H1 (cell line): ENCODE data around the gene AFF1. TPM values are rescaled to one million over a fixed set of nuclear protein-coding genes. Genes with fewer than 3 reads are reported as not detected.

Experiments used
- CTCF ChIA-PET: fragments of 300-600 bp; sonication (Branson Sonifier 250); formaldehyde crosslinking; loops from one replicate; lab custom pipeline; 2021; ENCODE audit not compliant: partially characterized antibody; lab: Charles Lee
- POLR2A ChIA-PET: fragments of 300-600 bp; sonication (Branson Sonifier 250); formaldehyde crosslinking; loops from one replicate; lab custom pipeline; 2021; ENCODE audit warnings: inconsistent platforms; ENCODE audit not compliant: partially characterized antibody; lab: Charles Lee
- DNase-seq, 2 experiments: peaks; one replicate each; pipeline versions ENCODE4 v3.0.0 to v3.0.0-alpha.2; 2010 to 2022; ENCODE audit warnings: low spot score in 2 of 2, low read depth in 1 of 2, mixed read lengths in 1 of 2
- FAIRE-seq: peaks from 2 replicates; lab custom pipeline; 2011; peaks lifted over from hg19 to GRCh38; lab: Jason Lieb, UNC
- H2AFZ ChIP-seq: 2 replicates; pipeline ENCODE4 v1.8.1; 2012; ENCODE audit warnings: low read length, inconsistent platforms
- H2AK5ac ChIP-seq: 2 replicates; pipeline ENCODE4 v1.6.1; 2013; ENCODE audit warnings: low read depth, low read length
- H2BK120ac ChIP-seq: replicated peaks from 2 replicates; pipeline ENCODE3; 2013; ENCODE audit warnings: low read depth, low read length, inconsistent platforms
- H2BK12ac ChIP-seq: 2 replicates; pipeline ENCODE4 v1.6.1; 2013; ENCODE audit warnings: low read depth, low read length
- H2BK15ac ChIP-seq: 2 replicates; pipeline ENCODE4 v1.6.1; 2013; ENCODE audit warnings: low read length
- H2BK20ac ChIP-seq: 2 replicates; pipeline ENCODE4 v1.6.1; 2013; ENCODE audit warnings: low read length
- H2BK5ac ChIP-seq: 2 replicates; pipeline ENCODE4 v1.6.1; 2013; ENCODE audit warnings: low read depth, low read length
- H3K14ac ChIP-seq: 2 replicates; pipeline ENCODE4 v1.6.1; 2013; ENCODE audit warnings: inconsistent platforms; ENCODE audit not compliant: insufficient read length
- H3K18ac ChIP-seq: 2 replicates; pipeline ENCODE4 v1.6.1; 2013; ENCODE audit warnings: low read length; ENCODE audit errors: extremely low read depth
- H3K23ac ChIP-seq: 2 replicates; pipeline ENCODE4 v1.6.1; 2013; ENCODE audit warnings: inconsistent platforms; ENCODE audit not compliant: insufficient read length
- H3K23me2 ChIP-seq: 2 replicates; pipeline ENCODE4 v1.6.1; 2013; ENCODE audit warnings: low read depth, low read length
- H3K27ac ChIP-seq: 2 replicates; pipeline ENCODE4 v1.6.1; 2011; ENCODE audit warnings: low read depth, low read length, inconsistent platforms
- H3K27me3 ChIP-seq, 4 experiments: replicated peaks in 1 of 4; 1 replicate in 1 of 4; 2 replicates in 3 of 4; pipeline versions ENCODE4 v1.6.1 to v1.8.1; 2011 to 2013; ENCODE audit warnings: low read length in 3 of 4, mild to moderate bottlenecking in 3 of 4, inconsistent platforms in 2 of 4, mixed read lengths in 2 of 4, moderate library complexity in 1 of 4; ENCODE audit not compliant: control insufficient read depth in 3 of 4, insufficient read depth in 3 of 4; ENCODE audit errors: extremely low read depth in 1 of 4
- H3K36me3 ChIP-seq, 4 experiments: 2 replicates each; pipeline versions ENCODE4 v1.6.1 to v1.8.1; 2011 to 2013; ENCODE audit warnings: mild to moderate bottlenecking in 4 of 4, low read length in 3 of 4, moderate library complexity in 2 of 4, control low read depth in 1 of 4, inconsistent platforms in 1 of 4; ENCODE audit not compliant: insufficient read depth in 4 of 4, control insufficient read depth in 2 of 4
- H3K4ac ChIP-seq: replicated peaks from 2 replicates; pipeline ENCODE3; 2013; ENCODE audit warnings: low read length, low read depth, mixed read lengths, inconsistent platforms; ENCODE audit not compliant: insufficient read length
- H3K4me1 ChIP-seq, 4 experiments: replicated peaks in 1 of 4; 1 replicate in 1 of 4; 2 replicates in 3 of 4; pipeline versions ENCODE4 v1.6.1 to v1.8.1; 2011 to 2013; ENCODE audit warnings: low read length in 3 of 4, inconsistent platforms in 2 of 4, mixed read lengths in 1 of 4; ENCODE audit not compliant: insufficient read depth in 4 of 4, control insufficient read depth in 3 of 4
- H3K4me2 ChIP-seq, 2 experiments: 2 replicates each; pipeline versions ENCODE4 v1.6.1 to v1.8.1; 2011 to 2013; ENCODE audit warnings: low read depth in 2 of 2, low read length in 2 of 2, control low read depth in 1 of 2, inconsistent platforms in 1 of 2, mild to moderate bottlenecking in 1 of 2; ENCODE audit not compliant: insufficient read depth in 1 of 2
- H3K4me3 ChIP-seq, 4 experiments: fragments of 200-600, 300-600 bp in 1 of 4; sonication (generic), shearing (Covaris generic), sonication (Bioruptor Twin) in 1 of 4; 2 replicates each; pipeline versions ENCODE4 v1.5.1 to v1.8.1; 2011 to 2016; ENCODE audit warnings: low read length in 4 of 4, low read depth in 3 of 4, control low read depth in 2 of 4, inconsistent platforms in 2 of 4, mild to moderate bottlenecking in 2 of 4, mixed read lengths in 1 of 4, moderate library complexity in 1 of 4; ENCODE audit not compliant: insufficient read depth in 2 of 4; ENCODE audit errors: extremely low read depth in 1 of 4
- H3K56ac ChIP-seq: replicated peaks from 2 replicates; pipeline ENCODE3; 2013; ENCODE audit warnings: low read depth, mild to moderate bottlenecking, mixed read lengths, low read length, inconsistent platforms; ENCODE audit not compliant: insufficient read length
- H3K79me1 ChIP-seq: 2 replicates; pipeline ENCODE4 v1.6.1; 2013; ENCODE audit warnings: low read depth, low read length, control low read depth
- H3K79me2 ChIP-seq, 2 experiments: 2 replicates each; pipeline versions ENCODE4 v1.6.1 to v1.8.1; 2012 to 2013; ENCODE audit warnings: low read length in 2 of 2, mild to moderate bottlenecking in 2 of 2, inconsistent platforms in 1 of 2; ENCODE audit not compliant: insufficient read depth in 2 of 2, control insufficient read depth in 1 of 2
- H3K9ac ChIP-seq, 4 experiments: replicated peaks in 1 of 4; 1 replicate in 1 of 4; 2 replicates in 3 of 4; pipeline versions ENCODE4 v1.6.1 to v1.8.1; 2011 to 2013; ENCODE audit warnings: low read depth in 3 of 4, low read length in 3 of 4, control low read depth in 2 of 4, mild to moderate bottlenecking in 2 of 4, moderate library complexity in 2 of 4, inconsistent platforms in 1 of 4; ENCODE audit errors: extremely low read depth in 1 of 4
- H3K9me3 ChIP-seq, 2 experiments: 2 replicates each; pipeline versions ENCODE4 v1.6.1 to v1.8.1; 2012 to 2013; ENCODE audit warnings: mild to moderate bottlenecking in 2 of 2, moderate library complexity in 2 of 2, control low read depth in 1 of 2, inconsistent platforms in 1 of 2, low read depth in 1 of 2, low read length in 1 of 2, mixed read lengths in 1 of 2; ENCODE audit not compliant: insufficient read depth in 2 of 2
- H4K20me1 ChIP-seq, 2 experiments: replicated peaks in 1 of 2; 2 replicates each; pipeline versions ENCODE3 to v1.8.1; 2011 to 2013; ENCODE audit warnings: inconsistent platforms in 2 of 2, low read length in 2 of 2, mild to moderate bottlenecking in 1 of 2; ENCODE audit not compliant: insufficient read depth in 2 of 2, control insufficient read depth in 1 of 2
- H4K5ac ChIP-seq: 2 replicates; pipeline ENCODE4 v1.6.1; 2013; ENCODE audit warnings: low read length, low read depth, mixed read lengths, inconsistent platforms; ENCODE audit not compliant: insufficient read length
- H4K8ac ChIP-seq: 2 replicates; pipeline ENCODE4 v1.8.0; 2013; ENCODE audit warnings: mild to moderate bottlenecking, moderate library complexity, low read length, inconsistent platforms; ENCODE audit not compliant: insufficient read depth; ENCODE audit errors: extremely low read depth
- H4K91ac ChIP-seq: replicated peaks from 2 replicates; pipeline ENCODE3; 2013; ENCODE audit warnings: low read length, mixed read lengths, inconsistent platforms; ENCODE audit not compliant: insufficient read length
- NRF1 ChIP-seq: IDR thresholded peaks from 2 replicates; pipeline ENCODE4 v1.6.1; 2011; ENCODE audit warnings: mild to moderate bottlenecking, low read depth, low read length, improper control_type of control experiment
- SIRT6 ChIP-seq: IDR thresholded peaks from one replicate; pipeline ENCODE4 v1.7.1; 2012; ENCODE audit warnings: low read length, inconsistent platforms
- SP4 ChIP-seq: IDR thresholded peaks from 2 replicates; pipeline ENCODE4 v1.6.1; 2012; ENCODE audit warnings: low read length, inconsistent platforms
- TAF7 ChIP-seq: optimal IDR thresholded peaks from 2 replicates; pipeline ENCODE3; 2011; ENCODE audit warnings: low read depth, mild to moderate bottlenecking, inconsistent platforms, low read length, moderate library complexity, borderline replicate concordance
- TBP ChIP-seq: IDR thresholded peaks from 2 replicates; pipeline ENCODE4 v1.6.1; 2011; ENCODE audit warnings: low read depth, low read length, improper control_type of control experiment
- WGBS, 2 experiments: shearing (Covaris generic) in 1 of 2; methylation state at CpG; one replicate each; pipeline versions ENCODE4 v1.1.6 to v1.1.7; 2013 to 2015; ENCODE audit warnings: low lambda C conversion rate in 2 of 2, mixed read lengths in 2 of 2, inconsistent platforms in 1 of 2, low coverage in 1 of 2, missing lambda C conversion rate in 1 of 2; ENCODE audit not compliant: insufficient replicate concordance in 2 of 2, insufficient coverage in 1 of 2, insufficient read length in 1 of 2; ENCODE audit errors: extremely low coverage in 1 of 2, missing lambda C conversion rate in 1 of 2; 5-methylcytosine and 5-hydroxymethylcytosine counted together
- polyA plus RNA-seq, 7 experiments: library from polyadenylated mRNA; depleted of rRNA in 3 of 7; stranded (reverse) in 5 of 7; unstranded in 2 of 7; fragments of >200 nt in 5 of 7; fragments of 200-250 nt in 2 of 7; gene quantifications; 1 replicate in 5 of 7; 2 replicates in 1 of 7; 4 replicates in 1 of 7; pipeline versions ENCODE4 v1.2.1 to v1.2.3, GENCODE V29; 2011 to 2013; ENCODE audit warnings: missing spikeins in 2 of 7, mixed read lengths in 2 of 7
- total RNA-seq: library from RNA; stranded (reverse); fragmentation: NEBNext Ultra II Directional; extraction: Animal tissue kit (Norgen Biotek cat#: 25700); gene quantifications from 2 replicates; pipeline ENCODE4 v1.2.1, GENCODE V29; 2021

AFF1 gene
- total and polyA plus RNA-seq, 2 of the 8 experiments (the other 6 are each of a cell fraction or from before 2014, with no cell fraction given), result 14.8 to 85.5 TPM

- Histone ChIP-seq H3K4me2 (no peak overlapping the region), H3K79me2 (peaks cover 9 to 90% of the 10 kb centered on the region in 2 experiments; a peak in 3 of 4 replicates), H3K23ac (no peak overlapping the region), H3K27me3 (no peaks in the 10 kb centered on the region), H3K14ac (no peak overlapping the region), H2AK5ac (no peak overlapping the region; the same call in 1 of the 2 replicates), H3K36me3 (peaks cover 0 to 5% (median 0%) of the 10 kb centered on the region in 4 experiments; a peak in 2 of 8 replicates), H3K27ac (no peak overlapping the region), H2BK20ac (peak overlapping the region; percentile 52; the same call in 1 of the 2 replicates), H2BK12ac (no peak overlapping the region), H3K4me3 (no peak overlapping the region), H3K23me2 (no peaks in the 10 kb centered on the region), H3K9ac (no peak overlapping the region), H4K20me1 (peaks cover 0 to 2% of the 10 kb centered on the region in 2 experiments), H3K4ac (no peak overlapping the region), H3K4me1 (peaks cover 7 to 23% (median 20%) of the 10 kb centered on the region in 4 experiments), H2BK120ac (no peak overlapping the region), H3K79me1 (peaks cover 7% of the 10 kb centered on the region), H3K18ac (peak overlapping the region; percentile 42; the same call in 1 of the 2 replicates), H2BK15ac (peak overlapping the region; percentile 12; the same call in 1 of the 2 replicates), H3K9me3 (no peaks in the 10 kb centered on the region), H2AFZ (no peak overlapping the region), H4K5ac (no peak overlapping the region), H4K8ac (no peak overlapping the region), H4K91ac (no peak overlapping the region), H2BK5ac (no peak overlapping the region), H3K56ac (no peak overlapping the region)
- FAIRE-seq (no peak), DNase-seq (no peak)
- CTCF ChIA-PET, result interaction anchor here (2.3 kb wide), 1 partner anchor 45 kb away, joined by 9 read pairs; no protein-coding TSS in a partner anchor
- TF ChIP-seq SIRT6, result no peak
- TF ChIP-seq TBP, result no peak
- no peak for TF ChIP-seq SP4
- TF ChIP-seq NRF1, result no peak
- no peak for TF ChIP-seq TAF7
- POLR2A ChIA-PET, result interaction anchor here (0.6 to 2.5 kb wide), 4 partner anchors 13 to 478 kb away, joined by 3 to 9 read pairs (median 6); no protein-coding TSS in a partner anchor
- 87% methylated on average over 2 of the region's 2 CpGs; no CpG with 5 or more reads in 1 of the 2 experiments for WGBS, 2 experiments
Observed at GRCh38 chr4:86967798-86968197, 33.0 kb downstream of the AFF1 start.
